Effector memory CD8-positive, alpha-beta T cell (primary cell): Measurements from ENCODE around the gene PTP4A2.

ENCODE experiments used
- ATAC-seq: fragments of 150-1000 bp; cut with Tn5 transposase; replicated peaks from 2 replicates; pipeline ENCODE4 v1.10.0; 2021; ENCODE audit warnings: mild to moderate bottlenecking, moderate library complexity
- DNase-seq, 3 experiments: peaks; one replicate each; pipeline ENCODE4 v3.0.0; 2021
- H3K27ac Mint-ChIP-seq, 2 donors: one replicate each; pipeline ENCODE4 v1.8.0; 2022; ENCODE audit warnings: mild to moderate bottlenecking in 2 of 2, mixed read lengths in 2 of 2, moderate library complexity in 2 of 2
- H3K27me3 Mint-ChIP-seq, 2 donors: one replicate each; pipeline ENCODE4 v1.8.0; 2022; ENCODE audit warnings: mixed read lengths in 2 of 2
- H3K36me3 Mint-ChIP-seq: one replicate; pipeline ENCODE4 v1.8.0; 2022; ENCODE audit warnings: mild to moderate bottlenecking, moderate library complexity, mixed read lengths; ENCODE audit not compliant: insufficient read depth
- H3K4me1 Mint-ChIP-seq, 2 donors: one replicate each; pipeline ENCODE4 v1.8.0; 2022; ENCODE audit warnings: low read depth in 2 of 2, mixed read lengths in 2 of 2
- H3K4me3 Mint-ChIP-seq, 2 donors: one replicate each; pipeline ENCODE4 v1.8.0; 2022; ENCODE audit warnings: mild to moderate bottlenecking in 2 of 2, mixed read lengths in 2 of 2, moderate library complexity in 2 of 2
- H3K9me3 Mint-ChIP-seq, 2 donors: one replicate each; pipeline ENCODE4 v1.8.0; 2022; ENCODE audit warnings: mixed read lengths in 2 of 2

The PTP4A2 gene

GRCh38 chr1:31867546-31867945 is 70.6 kb downstream of the PTP4A2 start:
- peaks cover 14 to 23% of the 10 kb centered on the region in 2 donors for H3K4me1 Mint-ChIP-seq
- H3K9me3 Mint-ChIP-seq: no peaks in the 10 kb centered on the region
- no peak overlapping the region for H3K4me3 Mint-ChIP-seq
- no peak overlapping the region for H3K27ac Mint-ChIP-seq
- H3K27me3 Mint-ChIP-seq: no peaks in the 10 kb centered on the region
- no peaks in the 10 kb centered on the region for H3K36me3 Mint-ChIP-seq
- DNase-seq (no peak), ATAC-seq (no peak)

GRCh38 chr1:31866450-31867032 is 71.6 kb downstream of the PTP4A2 start:
- Mint-ChIP-seq H3K27ac (no peak overlapping the region), H3K36me3 (no peaks in the 10 kb centered on the region), H3K4me3 (no peak overlapping the region), H3K4me1 (peaks cover 8 to 15% of the 10 kb centered on the region in 2 donors), H3K9me3 (no peaks in the 10 kb centered on the region), H3K27me3 (no peaks in the 10 kb centered on the region)
- DNase-seq (no peak), ATAC-seq (no peak)

GRCh38 chr1:31865728-31866449 is 72.3 kb downstream of the PTP4A2 start:
- H3K36me3 Mint-ChIP-seq: no peaks in the 10 kb centered on the region
- peaks cover 7 to 12% of the 10 kb centered on the region in 2 donors for H3K4me1 Mint-ChIP-seq
- ATAC-seq: no peak
- H3K27me3 Mint-ChIP-seq: no peaks in the 10 kb centered on the region
- no peaks in the 10 kb centered on the region for H3K9me3 Mint-ChIP-seq
- no peak for DNase-seq
- H3K27ac Mint-ChIP-seq: no peak overlapping the region
- no peak overlapping the region for H3K4me3 Mint-ChIP-seq

GRCh38 chr1:31862071-31862470 is 76.1 kb downstream of the PTP4A2 start:
- ATAC-seq (no peak), DNase-seq (no peak)
- Mint-ChIP-seq H3K9me3 (no peaks in the 10 kb centered on the region), H3K4me3 (no peak overlapping the region), H3K36me3 (no peaks in the 10 kb centered on the region), H3K27me3 (no peaks in the 10 kb centered on the region), H3K4me1 (peaks cover 3 to 4% of the 10 kb centered on the region in 2 donors), H3K27ac (no peak overlapping the region)

GRCh38 chr1:31861346-31861745 is 76.8 kb downstream of the PTP4A2 start:
- H3K4me1 Mint-ChIP-seq: no peaks in the 10 kb centered on the region
- ATAC-seq (no peak), DNase-seq (no peak)
- no peaks in the 10 kb centered on the region for H3K27me3 Mint-ChIP-seq
- H3K27ac Mint-ChIP-seq: no peak overlapping the region
- no peak overlapping the region for H3K4me3 Mint-ChIP-seq
- no peaks in the 10 kb centered on the region for H3K9me3 Mint-ChIP-seq
- no peaks in the 10 kb centered on the region for H3K36me3 Mint-ChIP-seq

GRCh38 chr1:31860581-31860980 is 77.6 kb downstream of the PTP4A2 start:
- H3K4me3 Mint-ChIP-seq: no peak overlapping the region
- no peaks in the 10 kb centered on the region for H3K27me3 Mint-ChIP-seq
- H3K4me1 Mint-ChIP-seq: no peaks in the 10 kb centered on the region
- ATAC-seq (no peak), DNase-seq (no peak)
- H3K36me3 Mint-ChIP-seq: no peaks in the 10 kb centered on the region
- no peak overlapping the region for H3K27ac Mint-ChIP-seq
- H3K9me3 Mint-ChIP-seq: no peaks in the 10 kb centered on the region

- Mint-ChIP-seq H3K4me1 (no peaks in the 10 kb centered on the region), H3K36me3 (no peaks in the 10 kb centered on the region), H3K4me3 (no peak overlapping the region), H3K27me3 (no peaks in the 10 kb centered on the region), H3K9me3 (no peaks in the 10 kb centered on the region), H3K27ac (no peak overlapping the region)
- DNase-seq (no peak), ATAC-seq (no peak)
Measured at GRCh38 chr1:31859719-31860118, 78.4 kb downstream of the PTP4A2 start.

- DNase-seq: no peak
- Mint-ChIP-seq H3K9me3 (no peaks in the 10 kb centered on the region), H3K4me1 (no peaks in the 10 kb centered on the region), H3K27ac (peak overlapping the region in 1 of 2 donors; percentile 18), H3K36me3 (no peaks in the 10 kb centered on the region), H3K4me3 (no peak overlapping the region), H3K27me3 (no peaks in the 10 kb centered on the region)
- no peak for ATAC-seq
Measured at GRCh38 chr1:31859044-31859443, 79.1 kb downstream of the PTP4A2 start.

GRCh38 chr1:31857863-31858262 is 80.3 kb downstream of the PTP4A2 start:
- ATAC-seq (no peak), DNase-seq (no peak)
- H3K4me1 Mint-ChIP-seq: no peaks in the 10 kb centered on the region
- H3K4me3 Mint-ChIP-seq: no peak overlapping the region
- H3K27me3 Mint-ChIP-seq: no peaks in the 10 kb centered on the region
- H3K36me3 Mint-ChIP-seq: no peaks in the 10 kb centered on the region
- H3K9me3 Mint-ChIP-seq: no peaks in the 10 kb centered on the region
- no peak overlapping the region for H3K27ac Mint-ChIP-seq
